ENCODE data around the gene SOD1. TPM values are rescaled to one million over a fixed set of nuclear protein-coding genes. Genes with fewer than 3 reads are reported as not detected.

The SOD1 gene
- 203 TPM for polyA plus RNA-seq (2013, experiment 1 of 2)
- 195 TPM for polyA plus RNA-seq (2013, experiment 2 of 2)

- peak within 1 kb of the TSS; percentile 69 for H3K4me3 ChIP-seq (ENCODE audit: extremely low read depth, insufficient read depth, low read length, poor library complexity, severe bottlenecking)
- H3K4me1 ChIP-seq (ENCODE audit: control insufficient read depth, insufficient read depth, low read length, poor library complexity, severe bottlenecking): peaks cover 7% of the 10 kb centered on the region
- peaks cover 27% of the 10 kb centered on the region for H3K36me3 ChIP-seq (ENCODE audit: control insufficient read depth, insufficient read depth, low read length)
- H3K27ac ChIP-seq (ENCODE audit: low read depth, low read length, severe bottlenecking): peak within 1 kb of the TSS; percentile 92
- no peaks in the 10 kb centered on the region for H3K9me3 ChIP-seq (ENCODE audit: control insufficient read depth, low read length)
- 0% methylated on average over 65 to 85 of the region's 87 CpGs for WGBS, 2 experiments (ENCODE audit: insufficient coverage in 2 of 2)
These were observed at the start of gene SOD1 for GRCh38 chr21:31659536-31660258. SOD1 (plus strand) TSS chr21:31659693; CDS start chr21:31659770, 77 bp downstream.

- H3K4me3 ChIP-seq (ENCODE audit: extremely low read depth, insufficient read depth, low read length, poor library complexity, severe bottlenecking): no peak overlapping the region
- no peaks in the 10 kb centered on the region for H3K36me3 ChIP-seq (ENCODE audit: control insufficient read depth, insufficient read depth, low read length)
- peaks cover 3% of the 10 kb centered on the region for H3K4me1 ChIP-seq (ENCODE audit: control insufficient read depth, insufficient read depth, low read length, poor library complexity, severe bottlenecking)
- WGBS, 2 experiments (ENCODE audit: insufficient coverage in 2 of 2): 89 to 96% methylated on average over 4 to 6 of the region's 7 CpGs
- no peak overlapping the region for H3K27ac ChIP-seq (ENCODE audit: low read depth, low read length, severe bottlenecking)
- H3K9me3 ChIP-seq (ENCODE audit: control insufficient read depth, low read length): no peaks in the 10 kb centered on the region
These were observed 48.0 kb upstream of the SOD1 start for GRCh38 chr21:31611445-31611844.

GRCh38 chr21:31612894-31613785 is 46.4 kb upstream of the SOD1 start:
- Histone ChIP-seq H3K9me3 (ENCODE audit: control insufficient read depth, low read length) (no peaks in the 10 kb centered on the region), H3K36me3 (ENCODE audit: control insufficient read depth, insufficient read depth, low read length) (no peaks in the 10 kb centered on the region), H3K4me3 (ENCODE audit: extremely low read depth, insufficient read depth, low read length, poor library complexity, severe bottlenecking) (no peak overlapping the region), H3K4me1 (ENCODE audit: control insufficient read depth, insufficient read depth, low read length, poor library complexity, severe bottlenecking) (peaks cover 3% of the 10 kb centered on the region), H3K27ac (ENCODE audit: low read depth, low read length, severe bottlenecking) (peak overlapping the region; percentile 13)
- WGBS, 2 experiments (ENCODE audit: insufficient coverage in 2 of 2): 73 to 85% methylated on average over 17 to 19 of the region's 22 CpGs

GRCh38 chr21:31614705-31615104 is 44.8 kb upstream of the SOD1 start:
- H3K4me1 ChIP-seq (ENCODE audit: control insufficient read depth, insufficient read depth, low read length, poor library complexity, severe bottlenecking): peaks cover 3% of the 10 kb centered on the region
- H3K9me3 ChIP-seq (ENCODE audit: control insufficient read depth, low read length): no peaks in the 10 kb centered on the region
- no peak overlapping the region for H3K27ac ChIP-seq (ENCODE audit: low read depth, low read length, severe bottlenecking)
- no peak overlapping the region for H3K4me3 ChIP-seq (ENCODE audit: extremely low read depth, insufficient read depth, low read length, poor library complexity, severe bottlenecking)
- no peaks in the 10 kb centered on the region for H3K36me3 ChIP-seq (ENCODE audit: control insufficient read depth, insufficient read depth, low read length)
- no CpG with 5 or more reads among the region's 1 CpG for WGBS, 2 experiments (ENCODE audit: insufficient coverage in 2 of 2)

GRCh38 chr21:31616216-31616615 is 43.3 kb upstream of the SOD1 start:
- H3K36me3 ChIP-seq (ENCODE audit: control insufficient read depth, insufficient read depth, low read length): no peaks in the 10 kb centered on the region
- peaks cover 3% of the 10 kb centered on the region for H3K4me1 ChIP-seq (ENCODE audit: control insufficient read depth, insufficient read depth, low read length, poor library complexity, severe bottlenecking)
- no peak overlapping the region for H3K4me3 ChIP-seq (ENCODE audit: extremely low read depth, insufficient read depth, low read length, poor library complexity, severe bottlenecking)
- H3K9me3 ChIP-seq (ENCODE audit: control insufficient read depth, low read length): no peaks in the 10 kb centered on the region
- no peak overlapping the region for H3K27ac ChIP-seq (ENCODE audit: low read depth, low read length, severe bottlenecking)
- 89 to 93% methylated on average over 5 of the region's 9 CpGs for WGBS, 2 experiments (ENCODE audit: insufficient coverage in 2 of 2)

- H3K9me3 ChIP-seq (ENCODE audit: control insufficient read depth, low read length): no peaks in the 10 kb centered on the region
- no peaks in the 10 kb centered on the region for H3K4me1 ChIP-seq (ENCODE audit: control insufficient read depth, insufficient read depth, low read length, poor library complexity, severe bottlenecking)
- no peak overlapping the region for H3K27ac ChIP-seq (ENCODE audit: low read depth, low read length, severe bottlenecking)
- 90 to 91% methylated on average over 1 to 2 of the region's 2 CpGs for WGBS, 2 experiments (ENCODE audit: insufficient coverage in 2 of 2)
- no peaks in the 10 kb centered on the region for H3K36me3 ChIP-seq (ENCODE audit: control insufficient read depth, insufficient read depth, low read length)
- no peak overlapping the region for H3K4me3 ChIP-seq (ENCODE audit: extremely low read depth, insufficient read depth, low read length, poor library complexity, severe bottlenecking)
These were observed 40.6 kb upstream of the SOD1 start for GRCh38 chr21:31618696-31619430.

GRCh38 chr21:31622397-31622796 is 37.1 kb upstream of the SOD1 start:
- Histone ChIP-seq H3K36me3 (ENCODE audit: control insufficient read depth, insufficient read depth, low read length) (no peaks in the 10 kb centered on the region), H3K27ac (ENCODE audit: low read depth, low read length, severe bottlenecking) (no peak overlapping the region), H3K9me3 (ENCODE audit: control insufficient read depth, low read length) (no peaks in the 10 kb centered on the region), H3K4me1 (ENCODE audit: control insufficient read depth, insufficient read depth, low read length, poor library complexity, severe bottlenecking) (no peaks in the 10 kb centered on the region), H3K4me3 (ENCODE audit: extremely low read depth, insufficient read depth, low read length, poor library complexity, severe bottlenecking) (no peak overlapping the region)
- no CpG with 5 or more reads among the region's 3 CpGs for WGBS, 2 experiments (ENCODE audit: insufficient coverage in 2 of 2)

GRCh38 chr21:31623664-31624063 is 35.8 kb upstream of the SOD1 start:
- H3K27ac ChIP-seq (ENCODE audit: low read depth, low read length, severe bottlenecking): no peak overlapping the region
- 49 to 90% methylated on average over 3 to 4 of the region's 6 CpGs for WGBS, 2 experiments (ENCODE audit: insufficient coverage in 2 of 2)
- H3K9me3 ChIP-seq (ENCODE audit: control insufficient read depth, low read length): no peaks in the 10 kb centered on the region
- no peaks in the 10 kb centered on the region for H3K4me1 ChIP-seq (ENCODE audit: control insufficient read depth, insufficient read depth, low read length, poor library complexity, severe bottlenecking)
- H3K4me3 ChIP-seq (ENCODE audit: extremely low read depth, insufficient read depth, low read length, poor library complexity, severe bottlenecking): no peak overlapping the region
- no peaks in the 10 kb centered on the region for H3K36me3 ChIP-seq (ENCODE audit: control insufficient read depth, insufficient read depth, low read length)

- Histone ChIP-seq H3K4me3 (ENCODE audit: extremely low read depth, insufficient read depth, low read length, poor library complexity, severe bottlenecking) (no peak overlapping the region), H3K9me3 (ENCODE audit: control insufficient read depth, low read length) (no peaks in the 10 kb centered on the region), H3K27ac (ENCODE audit: low read depth, low read length, severe bottlenecking) (no peak overlapping the region), H3K36me3 (ENCODE audit: control insufficient read depth, insufficient read depth, low read length) (no peaks in the 10 kb centered on the region), H3K4me1 (ENCODE audit: control insufficient read depth, insufficient read depth, low read length, poor library complexity, severe bottlenecking) (no peaks in the 10 kb centered on the region)
- WGBS, 2 experiments (ENCODE audit: insufficient coverage in 2 of 2): no CpG with 5 or more reads among the region's 3 CpGs
These were observed 35.3 kb upstream of the SOD1 start for GRCh38 chr21:31624181-31624580.

- H3K27ac ChIP-seq (ENCODE audit: low read depth, low read length, severe bottlenecking): no peak overlapping the region
- H3K36me3 ChIP-seq (ENCODE audit: control insufficient read depth, insufficient read depth, low read length): no peaks in the 10 kb centered on the region
- 95 to 99% methylated on average over 9 to 10 of the region's 11 CpGs for WGBS, 2 experiments (ENCODE audit: insufficient coverage in 2 of 2)
- no peak overlapping the region for H3K4me3 ChIP-seq (ENCODE audit: extremely low read depth, insufficient read depth, low read length, poor library complexity, severe bottlenecking)
- no peaks in the 10 kb centered on the region for H3K9me3 ChIP-seq (ENCODE audit: control insufficient read depth, low read length)
- no peaks in the 10 kb centered on the region for H3K4me1 ChIP-seq (ENCODE audit: control insufficient read depth, insufficient read depth, low read length, poor library complexity, severe bottlenecking)
These were observed 34.5 kb upstream of the SOD1 start for GRCh38 chr21:31624961-31625491.

Data from mesodermal cell (in vitro differentiated cells).